ENCODE results near the gene STAT3.
"Not testable (repeated sequence)": the region's sequence is repeated elsewhere in the genome, so short reads cannot be mapped to it uniquely, and the experiment has no call there.

Gene STAT3

GRCh38 chr17:42408061-42408460 is 19.8 kb upstream of the STAT3 start:
- no peak for DNase-seq (ENCODE audit: low spot score)

GRCh38 chr17:42407289-42407836 is 19.1 kb upstream of the STAT3 start:
- peak; percentile 53 for DNase-seq (ENCODE audit: low spot score)

- DNase-seq (ENCODE audit: low spot score): no peak
Measured at GRCh38 chr17:42406615-42407288, 18.5 kb upstream of the STAT3 start.

DNA sequence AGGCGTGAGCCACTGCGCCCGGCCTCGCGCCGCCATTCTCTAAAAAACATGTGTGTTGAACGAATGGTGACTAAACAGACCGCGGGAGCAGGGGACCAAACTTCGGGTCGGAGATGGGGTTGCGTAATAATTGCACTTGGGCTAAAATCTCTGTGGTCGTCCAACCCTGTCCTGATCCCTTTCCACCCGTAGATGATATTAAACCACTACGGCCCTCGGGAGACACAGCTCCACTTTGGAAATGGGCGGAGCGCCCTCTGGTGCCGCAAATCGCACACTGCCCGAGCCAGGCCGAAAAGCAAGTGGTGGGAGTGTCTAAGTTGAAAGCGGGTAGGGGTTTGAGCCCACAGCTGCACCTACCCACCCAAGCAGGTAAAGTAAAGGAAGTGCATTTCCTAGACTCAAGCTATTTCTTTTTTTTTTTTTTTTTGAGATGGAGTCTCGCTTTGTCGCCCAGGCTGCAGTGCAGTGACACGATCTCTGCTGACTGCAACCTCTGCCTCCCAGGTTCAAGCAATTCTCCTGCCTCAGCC is 17.8 kb upstream of the STAT3 start:
- DNase-seq (ENCODE audit: low spot score): peak; percentile 53

- DNase-seq (ENCODE audit: low spot score): no peak
Measured at GRCh38 chr17:42405076-42405475, 16.8 kb upstream of the STAT3 start.

DNA sequence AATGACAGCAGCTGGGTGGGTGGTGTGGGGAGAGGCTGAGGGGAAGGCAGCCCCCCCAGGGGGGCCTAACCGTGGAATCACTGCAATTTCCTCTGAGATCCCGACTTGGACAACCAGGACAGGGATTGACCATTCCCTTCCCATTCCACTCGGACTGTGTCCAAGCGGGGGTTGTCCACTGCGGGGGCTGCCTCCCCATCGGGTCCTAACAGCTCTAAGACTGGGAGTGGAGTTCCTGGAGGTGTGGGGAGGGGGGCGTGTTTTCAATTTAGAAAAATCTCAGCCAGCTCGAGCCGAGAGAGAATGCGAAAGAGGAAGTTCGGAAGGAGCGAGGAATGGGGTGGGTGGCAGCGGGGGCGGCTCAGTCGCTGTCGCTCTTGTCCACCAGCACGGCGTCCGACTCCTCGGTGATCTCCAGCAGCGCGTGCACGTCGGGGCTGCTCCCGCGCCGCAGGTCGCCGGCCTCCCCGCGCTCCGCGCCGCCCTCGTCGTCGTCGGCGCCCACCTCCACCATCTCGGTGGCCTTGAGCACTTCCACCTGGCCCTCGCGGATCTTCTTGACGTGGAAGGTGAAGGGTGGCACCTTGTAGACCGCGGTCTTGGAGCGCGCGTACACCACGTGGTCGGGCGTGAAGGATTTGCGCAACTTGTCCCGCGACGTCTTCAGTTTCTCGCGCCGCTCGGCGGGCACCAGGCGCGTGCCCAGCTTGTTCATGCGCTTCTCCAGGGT is 16.2 kb upstream of the STAT3 start:
- no peak for DNase-seq (ENCODE audit: low spot score)

- no peak for DNase-seq (ENCODE audit: low spot score)
Measured at GRCh38 chr17:42403150-42403549, 14.9 kb upstream of the STAT3 start.

GRCh38 chr17:42402117-42402516 is 13.9 kb upstream of the STAT3 start:
- no peak for DNase-seq (ENCODE audit: low spot score)

DNA sequence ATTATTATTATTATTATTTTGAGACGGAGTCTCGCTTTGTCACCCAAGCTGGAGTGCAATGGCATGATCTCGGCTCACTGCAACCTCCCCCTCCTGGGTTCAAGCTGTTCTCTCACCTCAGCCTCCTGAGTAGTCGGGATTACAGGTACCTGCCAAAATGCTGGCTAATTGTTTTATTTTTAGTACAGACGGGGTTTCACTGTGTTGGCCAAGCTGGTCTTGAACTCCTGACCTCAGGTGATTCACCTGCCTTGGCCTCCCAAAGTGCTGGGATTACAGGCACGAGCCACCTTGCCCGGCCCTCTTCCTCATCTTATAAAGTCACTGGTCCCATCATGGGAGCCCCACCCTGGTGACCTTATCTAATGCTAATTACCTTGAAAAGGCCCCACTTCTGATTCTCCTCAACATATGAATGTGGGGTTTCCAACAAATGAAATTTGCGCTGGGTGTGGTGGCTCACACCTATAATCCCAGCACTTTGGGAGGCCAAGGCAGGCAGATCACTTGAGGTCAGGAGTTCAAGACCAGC is 12.7 kb upstream of the STAT3 start:
- DNase-seq (ENCODE audit: low spot score): not testable (repeated sequence)

DNA sequence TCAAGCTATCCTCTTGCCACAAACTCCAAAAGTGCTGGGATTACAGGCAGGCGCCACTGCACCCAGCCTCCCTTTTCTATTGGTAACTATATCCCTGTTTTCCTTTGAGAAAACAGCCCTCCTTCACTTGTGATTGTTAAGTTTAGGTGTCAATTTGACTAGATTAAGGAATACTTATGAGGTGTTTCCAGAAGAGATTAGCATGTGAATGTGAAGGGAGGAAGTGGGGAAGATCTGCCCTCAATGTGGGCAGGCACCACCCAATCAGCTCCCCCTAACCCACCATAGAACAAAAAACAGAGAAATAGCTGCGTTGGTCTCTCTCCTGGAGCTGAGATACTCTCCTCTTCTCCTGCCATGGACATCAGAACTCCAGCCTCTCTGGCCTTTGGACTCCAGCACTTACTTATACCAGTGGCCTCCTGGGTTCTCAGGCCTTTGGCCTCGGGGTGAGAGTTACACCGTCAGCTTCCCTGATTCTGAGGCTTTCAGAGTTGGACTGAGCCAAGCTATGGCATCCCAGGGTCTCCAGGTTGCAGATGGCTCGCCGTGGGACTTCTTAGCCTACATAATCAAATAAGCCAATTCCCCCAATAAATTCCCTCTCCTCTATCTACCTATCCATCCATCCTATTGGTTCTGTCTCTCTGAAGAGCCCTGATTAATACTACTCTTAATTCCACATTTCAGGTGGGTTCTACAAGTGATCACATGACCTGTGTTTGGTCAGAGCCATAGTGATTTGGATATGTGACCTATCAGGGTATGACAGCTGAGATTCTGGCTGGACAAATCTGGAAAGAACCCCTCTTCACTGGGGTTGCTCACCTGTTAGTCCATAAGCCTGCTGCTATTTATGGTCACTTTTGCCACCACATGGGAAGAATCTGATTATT is 12.0 kb upstream of the STAT3 start:
- DNase-seq (ENCODE audit: low spot score): no peak

DNA sequence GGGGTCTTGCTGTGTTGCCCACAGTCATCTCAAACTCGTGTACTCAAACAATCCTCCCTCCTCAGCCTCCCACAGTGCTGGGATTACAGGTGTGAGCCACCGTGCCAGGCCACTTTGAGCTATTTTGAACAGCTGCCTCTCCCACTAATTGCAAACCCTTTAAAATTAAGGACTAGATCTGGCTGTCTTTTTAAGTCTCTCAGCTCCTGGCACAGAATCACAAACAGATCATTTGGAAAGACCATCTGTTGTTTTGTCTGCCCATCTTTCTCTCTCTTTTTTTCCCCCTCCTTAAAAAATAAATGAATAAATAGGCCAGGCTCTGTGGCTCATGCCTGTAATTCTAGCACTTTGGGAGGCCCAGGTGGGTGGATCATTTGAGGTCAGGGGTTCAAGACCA is 10.9 kb upstream of the STAT3 start:
- no peak for DNase-seq (ENCODE audit: low spot score)

- not testable (repeated sequence) for DNase-seq (ENCODE audit: low spot score)
Measured at GRCh38 chr17:42395601-42396000, 7.4 kb upstream of the STAT3 start.

DNA sequence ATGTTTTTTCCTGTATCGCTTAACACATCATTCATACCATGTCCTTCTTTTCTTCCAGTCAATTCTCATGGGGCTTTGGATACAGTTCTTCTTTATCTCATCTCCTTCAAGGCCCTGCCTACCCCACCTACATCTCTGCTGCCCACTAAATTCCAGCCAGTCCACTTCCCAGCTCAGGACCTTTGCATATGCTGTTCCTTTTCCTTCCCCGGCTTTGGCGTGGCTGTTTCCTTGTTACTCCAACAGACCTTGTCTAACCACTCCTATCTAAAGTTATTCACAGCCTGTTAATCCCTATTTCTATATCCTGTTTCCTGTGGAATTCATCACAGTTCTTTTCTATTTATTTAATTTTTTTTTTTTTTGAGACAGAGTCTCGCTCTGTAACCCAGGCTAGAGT is 6.6 kb upstream of the STAT3 start:
- no peak for DNase-seq (ENCODE audit: low spot score)

DNA sequence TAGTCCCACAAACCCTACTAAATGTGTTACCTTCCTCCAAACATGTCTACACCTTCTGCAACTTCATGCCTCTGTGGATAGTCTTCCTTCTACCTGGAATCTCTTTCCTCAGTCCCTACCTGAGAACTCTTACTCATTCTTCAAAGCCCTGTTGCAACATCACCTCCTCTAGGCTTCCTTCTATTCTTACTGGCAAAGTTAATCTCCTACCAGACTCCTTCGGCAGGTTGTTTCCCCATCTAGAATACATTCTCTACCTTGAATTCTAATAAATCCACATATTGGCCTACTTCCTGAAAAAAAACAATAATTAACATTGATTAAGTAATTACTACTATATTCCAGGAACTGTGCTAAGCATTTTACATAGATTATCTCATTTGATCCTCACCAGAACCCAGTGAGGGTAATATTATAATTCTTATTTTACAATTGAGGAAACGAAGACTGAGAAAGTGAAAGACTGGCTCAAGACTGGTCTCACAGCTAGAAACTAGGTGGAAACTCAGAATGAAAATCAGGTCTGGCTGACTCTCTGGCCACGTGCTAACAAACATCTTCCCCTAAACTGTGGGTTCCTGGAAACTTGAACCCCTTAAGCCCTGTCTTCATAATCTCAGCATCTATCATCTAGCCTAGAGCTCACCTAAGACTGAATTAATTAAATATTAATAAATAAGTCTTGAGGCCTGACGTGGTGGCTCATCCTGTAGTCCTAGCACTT is 4.6 kb upstream of the STAT3 start:
- DNase-seq (ENCODE audit: low spot score): no peak

GRCh38 chr17:42391439-42391838 is 3.2 kb upstream of the STAT3 start:
- not testable (repeated sequence) for DNase-seq (ENCODE audit: low spot score)

DNA sequence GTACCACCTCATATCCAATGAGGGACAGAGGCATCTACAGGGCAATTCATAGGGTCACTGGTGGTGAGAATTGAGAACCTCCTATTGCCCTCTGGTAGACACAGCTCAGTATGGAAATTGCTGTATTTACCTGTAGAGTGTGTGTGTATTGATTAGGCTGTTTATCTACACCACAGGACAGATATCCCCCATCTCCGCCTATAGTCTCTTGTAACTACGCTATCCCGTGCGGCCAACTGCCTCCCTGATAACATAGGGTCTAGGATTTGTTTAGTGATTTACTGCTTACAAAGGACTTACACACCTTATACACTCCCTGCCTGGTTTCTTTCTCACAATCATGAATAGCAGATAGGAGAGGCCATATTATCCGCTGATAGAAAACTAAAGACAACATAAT is 1.7 kb upstream of the STAT3 start:
- DNase-seq (ENCODE audit: low spot score): no peak

DNA sequence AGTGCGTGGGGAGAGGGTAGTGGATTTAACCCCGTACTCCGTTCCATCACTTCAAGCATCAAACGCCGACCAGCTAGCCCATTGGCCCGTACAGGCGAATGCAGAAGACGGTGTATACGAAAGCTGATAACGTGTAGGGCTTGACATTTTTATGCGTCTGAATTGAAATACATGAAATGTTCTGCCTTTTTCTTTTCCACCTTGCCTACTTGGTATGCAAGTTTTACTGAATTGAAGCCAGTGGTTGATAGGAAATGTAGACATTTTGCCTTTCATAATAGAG is 834 bp upstream of the STAT3 start:
- no peak for DNase-seq (ENCODE audit: low spot score)

DNA sequence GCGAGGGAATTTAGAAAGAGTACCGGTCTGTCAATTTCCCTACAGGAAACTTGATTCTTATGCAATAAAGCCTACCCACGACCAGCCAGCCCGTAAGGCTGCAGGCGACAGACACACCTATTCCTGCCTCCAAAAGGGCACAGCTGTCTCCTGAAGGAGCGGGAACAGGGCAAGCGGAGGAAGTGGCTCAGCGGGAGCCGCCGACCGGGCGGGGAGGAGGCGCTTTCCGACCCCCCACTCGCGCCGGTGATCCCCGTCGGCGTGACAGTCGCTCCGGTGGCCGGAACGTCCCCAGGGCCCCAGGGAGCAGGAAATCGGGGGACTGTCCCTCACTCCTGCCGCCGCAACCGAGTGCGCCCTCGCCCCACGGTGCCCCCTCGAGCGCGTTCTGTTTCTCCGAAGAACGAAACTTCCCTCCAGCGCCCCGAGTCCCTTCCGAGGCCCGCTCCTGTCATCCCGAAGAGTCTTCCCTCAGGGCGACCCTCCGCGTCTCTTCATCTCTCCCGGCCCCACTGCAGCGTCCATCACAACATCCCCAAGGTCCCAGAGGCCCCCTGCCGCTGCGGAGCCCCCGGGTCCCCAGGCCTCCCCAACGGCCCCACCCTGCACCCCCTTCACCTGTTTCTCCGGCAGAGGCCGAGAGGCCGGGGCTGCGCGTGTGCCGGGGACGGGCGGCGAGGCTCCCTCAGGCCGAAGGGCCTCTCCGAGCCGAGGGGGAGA is 421 bp downstream of the STAT3 start:
- DNase-seq (ENCODE audit: low spot score): peak; percentile 51

- DNase-seq (ENCODE audit: low spot score): no peak
Measured at GRCh38 chr17:42386777-42387657, 1.2 kb downstream of the STAT3 start.

DNA sequence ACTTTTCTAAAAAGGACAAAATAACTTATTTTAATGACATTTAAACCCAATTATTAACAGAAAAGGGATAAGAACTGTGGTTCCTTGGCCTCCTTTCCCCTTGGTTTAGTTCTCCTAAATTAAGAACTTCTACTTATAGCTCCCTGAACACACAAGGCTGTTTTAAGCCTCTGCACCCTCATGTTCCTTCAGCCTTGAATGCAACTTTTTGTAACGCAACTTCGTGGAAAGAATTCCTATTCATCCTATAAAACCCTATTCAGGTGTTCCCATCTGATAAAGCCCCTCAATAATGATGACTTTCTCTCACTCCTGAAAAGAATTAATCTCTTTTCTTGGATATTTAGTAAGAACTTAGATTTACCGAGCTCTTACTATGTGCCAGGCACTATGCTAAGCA is 6.3 kb downstream of the STAT3 start:
- DNase-seq (ENCODE audit: low spot score): no peak

Data from LoVo (cell line).